Thyroid gland (tissue), 4 donors: ENCODE results near the gene TSPAN15.

Source experiments
- POLR2A ChIP-seq, 2 donors: fragments of 450-650 bp; IDR thresholded peaks; one replicate each; pipeline ENCODE4 v1.6.1; 2017; ENCODE audit warnings: antibody characterized with exemption in 2 of 2, mild to moderate bottlenecking in 2 of 2, moderate library complexity in 1 of 2
- TF ChIP-seq, protein P1 (sequence below), 6 experiments: fragments of 200-600 bp in 3 of 6; fragments of 450-650 bp in 3 of 6; sonication (generic) in 3 of 6; IDR thresholded peaks; one replicate each; pipeline ENCODE4 v1.5.1; 2016 to 2019; ENCODE audit warnings: antibody characterized with exemption in 6 of 6, mild to moderate bottlenecking in 2 of 6, inconsistent platforms in 1 of 6, moderate library complexity in 1 of 6

- TF ChIP-seq, protein P1, sequence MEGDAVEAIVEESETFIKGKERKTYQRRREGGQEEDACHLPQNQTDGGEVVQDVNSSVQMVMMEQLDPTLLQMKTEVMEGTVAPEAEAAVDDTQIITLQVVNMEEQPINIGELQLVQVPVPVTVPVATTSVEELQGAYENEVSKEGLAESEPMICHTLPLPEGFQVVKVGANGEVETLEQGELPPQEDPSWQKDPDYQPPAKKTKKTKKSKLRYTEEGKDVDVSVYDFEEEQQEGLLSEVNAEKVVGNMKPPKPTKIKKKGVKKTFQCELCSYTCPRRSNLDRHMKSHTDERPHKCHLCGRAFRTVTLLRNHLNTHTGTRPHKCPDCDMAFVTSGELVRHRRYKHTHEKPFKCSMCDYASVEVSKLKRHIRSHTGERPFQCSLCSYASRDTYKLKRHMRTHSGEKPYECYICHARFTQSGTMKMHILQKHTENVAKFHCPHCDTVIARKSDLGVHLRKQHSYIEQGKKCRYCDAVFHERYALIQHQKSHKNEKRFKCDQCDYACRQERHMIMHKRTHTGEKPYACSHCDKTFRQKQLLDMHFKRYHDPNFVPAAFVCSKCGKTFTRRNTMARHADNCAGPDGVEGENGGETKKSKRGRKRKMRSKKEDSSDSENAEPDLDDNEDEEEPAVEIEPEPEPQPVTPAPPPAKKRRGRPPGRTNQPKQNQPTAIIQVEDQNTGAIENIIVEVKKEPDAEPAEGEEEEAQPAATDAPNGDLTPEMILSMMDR (IDR thresholded peaks at IDR 0.05): no peak
- no peak for TF ChIP-seq POLR2A (IDR thresholded peaks at IDR 0.05)
These were observed 6.2 kb upstream of the TSPAN15 start for GRCh38 chr10:69445041-69445440.
